Smooth muscle cell (in vitro differentiated cells): Measurements from ENCODE around the gene ADAR. TPM values are rescaled to one million over a fixed set of nuclear protein-coding genes. Genes with fewer than 3 reads are reported as not detected.

Source experiments
- DNase-seq: peaks from one replicate; lab custom pipeline; 2025; ENCODE audit not compliant: unreplicated experiment; lab: John Stamatoyannopoulos, UW
- H2AFZ ChIP-seq: fragments of 200-600 bp; sonication (generic); 2 replicates; pipeline ENCODE4 v1.6.0; 2016; ENCODE audit warnings: antibody characterized with exemption, low read depth, mild to moderate bottlenecking
- H3F3A ChIP-seq: fragments of 200-600 bp; sonication (generic); 2 replicates; pipeline ENCODE4 v1.6.0; 2017; ENCODE audit warnings: antibody characterized with exemption, low read depth
- H3K27ac ChIP-seq: fragments of 200-600 bp; sonication (generic); 2 replicates; pipeline ENCODE4 v1.5.1; 2016; ENCODE audit warnings: low read depth, mild to moderate bottlenecking
- H3K27me3 ChIP-seq: fragments of 200-600 bp; sonication (generic); 2 replicates; pipeline ENCODE4 v1.6.1; 2016; ENCODE audit warnings: low read depth, mild to moderate bottlenecking
- H3K36me3 ChIP-seq: fragments of 200-600 bp; sonication (generic); 2 replicates; pipeline ENCODE4 v1.5.1; 2016; ENCODE audit warnings: low read depth
- H3K4me1 ChIP-seq: fragments of 200-600 bp; sonication (generic); 2 replicates; pipeline ENCODE4 v1.5.1; 2016; ENCODE audit warnings: low read depth
- H3K4me2 ChIP-seq: fragments of 200-600 bp; sonication (generic); 2 replicates; pipeline ENCODE4 v1.6.0; 2016; ENCODE audit warnings: mild to moderate bottlenecking
- H3K4me3 ChIP-seq: fragments of 200-600 bp; sonication (generic); 2 replicates; pipeline ENCODE4 v1.5.1; 2016; ENCODE audit warnings: mild to moderate bottlenecking
- H3K79me2 ChIP-seq: fragments of 200-600 bp; sonication (generic); 2 replicates; pipeline ENCODE4 v1.6.0; 2016; ENCODE audit warnings: low read depth, mild to moderate bottlenecking
- H3K9ac ChIP-seq: fragments of 200-600 bp; sonication (generic); 2 replicates; pipeline ENCODE4 v1.6.0; 2016; ENCODE audit warnings: low read depth
- H3K9me3 ChIP-seq: fragments of 200-600 bp; sonication (generic); replicated peaks from 2 replicates; pipeline ENCODE4 v1.5.1; 2016; ENCODE audit warnings: low read depth
- H4K20me1 ChIP-seq: fragments of 200-600 bp; sonication (generic); 2 replicates; pipeline ENCODE4 v1.6.0; 2016; ENCODE audit warnings: low read depth
- WGBS: methylation state at CpG from one replicate; pipeline ENCODE4 v1.1.7; 2016; ENCODE audit warnings: low lambda C conversion rate; 5-methylcytosine and 5-hydroxymethylcytosine counted together
- polyA plus RNA-seq: library from polyadenylated mRNA; unstranded; fragments of >200 nt; fragmentation: Nextera tagmentation; extraction: Ambion mirVana; gene quantifications from 2 replicates; pipeline ENCODE4 v1.2.1, GENCODE V29; 2016
- total RNA-seq: library from RNA; depleted of rRNA; stranded (reverse); fragments of >200 nt; gene quantifications from 2 replicates; pipeline ENCODE4 v1.2.3, GENCODE V29; 2014
- TF ChIP-seq, protein P1 (sequence below): fragments of 200-600 bp; sonication (generic); IDR thresholded peaks from 2 replicates; pipeline ENCODE4 v1.5.1; 2017; ENCODE audit warnings: borderline replicate concordance, mild to moderate bottlenecking, antibody characterized with exemption; ENCODE audit not compliant: insufficient read depth, poor library complexity, severe bottlenecking

The ADAR gene
- total and polyA plus RNA-seq, 2 experiments from 2014 or later, result 39.1 to 80.6 TPM

GRCh38 chr1:154557248-154557938, 50.6 kb downstream of the ADAR start:
- Histone ChIP-seq H4K20me1 (peaks cover 44% of the 10 kb centered on the region), H3K9ac (peak overlapping the region; percentile 52), H3K36me3 (peaks cover 7% of the 10 kb centered on the region), H3K4me3 (peak overlapping the region; percentile 73), H3K27me3 (no peaks in the 10 kb centered on the region), H3K9me3 (no peaks in the 10 kb centered on the region), H3K79me2 (peaks cover 26% of the 10 kb centered on the region), H3K4me2 (peak overlapping the region; percentile 93), H3F3A (peaks cover 8% of the 10 kb centered on the region), H2AFZ (no peak overlapping the region), H3K27ac (no peak overlapping the region), H3K4me1 (peaks cover 3% of the 10 kb centered on the region)
- TF ChIP-seq, protein P1, sequence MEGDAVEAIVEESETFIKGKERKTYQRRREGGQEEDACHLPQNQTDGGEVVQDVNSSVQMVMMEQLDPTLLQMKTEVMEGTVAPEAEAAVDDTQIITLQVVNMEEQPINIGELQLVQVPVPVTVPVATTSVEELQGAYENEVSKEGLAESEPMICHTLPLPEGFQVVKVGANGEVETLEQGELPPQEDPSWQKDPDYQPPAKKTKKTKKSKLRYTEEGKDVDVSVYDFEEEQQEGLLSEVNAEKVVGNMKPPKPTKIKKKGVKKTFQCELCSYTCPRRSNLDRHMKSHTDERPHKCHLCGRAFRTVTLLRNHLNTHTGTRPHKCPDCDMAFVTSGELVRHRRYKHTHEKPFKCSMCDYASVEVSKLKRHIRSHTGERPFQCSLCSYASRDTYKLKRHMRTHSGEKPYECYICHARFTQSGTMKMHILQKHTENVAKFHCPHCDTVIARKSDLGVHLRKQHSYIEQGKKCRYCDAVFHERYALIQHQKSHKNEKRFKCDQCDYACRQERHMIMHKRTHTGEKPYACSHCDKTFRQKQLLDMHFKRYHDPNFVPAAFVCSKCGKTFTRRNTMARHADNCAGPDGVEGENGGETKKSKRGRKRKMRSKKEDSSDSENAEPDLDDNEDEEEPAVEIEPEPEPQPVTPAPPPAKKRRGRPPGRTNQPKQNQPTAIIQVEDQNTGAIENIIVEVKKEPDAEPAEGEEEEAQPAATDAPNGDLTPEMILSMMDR, result no peak
- DNase-seq, result no peak
- WGBS, result 16% methylated on average over 7 of the region's 7 CpGs

DNA sequence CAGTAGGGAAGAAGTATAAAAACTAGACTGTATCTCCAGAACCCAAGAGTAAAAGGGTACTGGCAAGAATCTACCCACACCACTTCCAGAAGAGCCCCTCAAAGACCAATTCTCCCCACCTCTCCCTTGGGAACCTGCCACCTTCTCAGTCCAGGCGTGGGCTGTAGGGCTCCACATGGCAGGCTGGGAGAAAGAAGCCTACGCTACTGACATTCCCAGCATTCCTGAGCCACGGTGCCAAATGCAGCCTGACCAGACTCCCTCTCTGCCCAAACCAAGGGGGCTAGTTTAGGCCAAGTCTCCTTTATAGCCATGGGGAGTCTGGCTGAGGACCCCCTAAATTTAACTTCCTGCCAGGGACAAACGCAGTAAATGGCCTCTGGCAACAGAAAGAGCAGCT, 51.6 kb downstream of the ADAR start:
- H2AFZ ChIP-seq, result no peak overlapping the region
- H3K27me3 ChIP-seq, result no peaks in the 10 kb centered on the region
- H3K36me3 ChIP-seq, result peaks cover 7% of the 10 kb centered on the region
- H3K4me2 ChIP-seq, result peak overlapping the region; percentile 93
- H3K79me2 ChIP-seq, result peaks cover 26% of the 10 kb centered on the region
- DNase-seq, result no peak
- peaks cover 3% of the 10 kb centered on the region for H3K4me1 ChIP-seq
- TF ChIP-seq, protein P1, result no peak
- peaks cover 46% of the 10 kb centered on the region for H4K20me1 ChIP-seq
- 6% methylated on average over 4 of the region's 4 CpGs for WGBS
- H3K9ac ChIP-seq, result no peak overlapping the region
- H3K4me3 ChIP-seq, result peak overlapping the region; percentile 73
- H3K9me3 ChIP-seq, result no peaks in the 10 kb centered on the region
- H3F3A ChIP-seq, result peaks cover 12% of the 10 kb centered on the region
- H3K27ac ChIP-seq, result no peak overlapping the region

DNA sequence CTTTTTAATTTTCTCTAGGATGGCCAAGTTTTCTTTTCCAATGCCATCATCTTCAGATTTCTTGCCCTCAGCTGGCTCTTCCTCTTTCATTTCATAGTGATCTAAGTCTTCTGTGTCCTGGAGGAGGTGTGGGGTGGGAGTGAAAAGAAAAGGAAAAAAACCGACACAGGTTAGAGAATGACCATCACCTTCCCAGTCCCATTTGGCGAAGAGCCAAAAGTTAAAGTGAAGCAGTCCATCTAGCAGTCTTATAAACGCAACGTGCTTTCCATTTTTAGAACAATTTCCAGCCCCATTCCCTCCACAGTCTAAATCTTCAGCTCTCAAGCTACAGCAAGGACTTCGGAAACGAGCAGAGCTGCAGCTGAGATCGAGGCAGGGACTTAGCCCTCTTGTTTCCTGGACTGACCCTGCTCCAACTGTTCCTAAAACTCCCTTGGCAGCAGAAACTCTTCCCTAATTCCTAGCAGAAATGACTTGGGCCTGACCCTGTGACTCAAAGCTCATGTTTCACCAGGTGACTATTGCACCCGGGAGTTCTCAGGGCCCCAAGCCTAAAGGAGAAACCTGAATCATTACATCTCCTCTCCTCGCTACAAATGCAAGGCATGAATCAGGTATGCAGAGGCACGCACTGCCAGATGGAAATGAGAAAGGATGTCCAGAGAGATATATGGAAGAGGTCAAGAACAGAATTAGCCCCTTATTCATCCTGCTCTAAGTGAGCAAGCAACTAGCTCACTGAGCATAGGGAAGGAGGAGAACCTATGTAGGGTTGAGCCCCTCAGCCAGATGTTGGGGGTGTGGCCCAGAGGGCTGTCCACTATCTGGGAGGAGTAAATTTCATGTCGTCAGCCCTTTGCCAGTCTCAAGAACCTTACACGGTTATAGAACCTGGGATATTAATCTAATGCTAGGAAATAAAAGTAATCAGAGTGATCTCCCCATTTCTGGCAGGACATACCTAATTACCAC, 54.6 kb downstream of the ADAR start:
- WGBS, result 87% methylated on average over 12 of the region's 12 CpGs
- Histone ChIP-seq H3K4me2 (no peak overlapping the region), H3K36me3 (peaks cover 7% of the 10 kb centered on the region), H2AFZ (no peak overlapping the region), H3K4me1 (peaks cover 3% of the 10 kb centered on the region), H3K27ac (no peak overlapping the region), H3K4me3 (no peak overlapping the region), H3K27me3 (no peaks in the 10 kb centered on the region), H3K79me2 (peaks cover 26% of the 10 kb centered on the region), H3K9me3 (no peaks in the 10 kb centered on the region), H3K9ac (no peak overlapping the region), H4K20me1 (peaks cover 56% of the 10 kb centered on the region), H3F3A (peaks cover 12% of the 10 kb centered on the region)
- no peak for DNase-seq
- TF ChIP-seq, protein P1, result no peak
